AG09319 (cell line): ENCODE results near the gene CKB.

ENCODE experiments used
- DNase-seq: peaks from one replicate; pipeline ENCODE4 v3.0.0-alpha.2; 2010; ENCODE audit warnings: low read depth; ENCODE audit errors: extremely low read depth
- TF ChIP-seq, protein P1 (sequence below): IDR thresholded peaks from 2 replicates; pipeline ENCODE4 v1.5.1; 2011; ENCODE audit warnings: low read depth, mild to moderate bottlenecking, inconsistent platforms, low read length, moderate library complexity

Gene CKB

DNA sequence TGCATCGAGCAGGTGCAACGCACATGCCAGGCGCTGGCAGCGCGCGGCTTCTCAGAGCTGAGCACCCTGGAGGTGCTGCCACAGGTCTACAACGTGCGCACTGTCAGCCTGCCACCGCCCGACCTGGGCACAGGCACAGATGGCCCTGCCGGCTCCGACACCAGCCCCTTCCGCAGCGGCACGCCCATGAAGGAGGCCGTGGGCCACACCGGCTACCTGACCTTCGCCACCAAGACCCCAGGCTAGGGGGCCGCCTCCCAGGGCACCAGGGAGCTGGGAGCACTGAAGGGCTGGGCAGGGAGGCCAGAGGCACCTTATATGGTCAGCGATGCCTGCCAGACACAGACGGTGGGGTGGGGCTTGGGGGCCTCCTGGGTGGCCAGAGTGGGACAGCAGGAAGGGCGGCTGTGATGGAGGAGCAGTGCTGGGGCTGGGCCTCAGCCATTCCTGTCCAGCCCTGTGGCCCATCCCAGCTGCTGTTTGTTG, 12.0 kb upstream of the CKB start:
- DNase-seq: no peak
- TF ChIP-seq, protein P1, sequence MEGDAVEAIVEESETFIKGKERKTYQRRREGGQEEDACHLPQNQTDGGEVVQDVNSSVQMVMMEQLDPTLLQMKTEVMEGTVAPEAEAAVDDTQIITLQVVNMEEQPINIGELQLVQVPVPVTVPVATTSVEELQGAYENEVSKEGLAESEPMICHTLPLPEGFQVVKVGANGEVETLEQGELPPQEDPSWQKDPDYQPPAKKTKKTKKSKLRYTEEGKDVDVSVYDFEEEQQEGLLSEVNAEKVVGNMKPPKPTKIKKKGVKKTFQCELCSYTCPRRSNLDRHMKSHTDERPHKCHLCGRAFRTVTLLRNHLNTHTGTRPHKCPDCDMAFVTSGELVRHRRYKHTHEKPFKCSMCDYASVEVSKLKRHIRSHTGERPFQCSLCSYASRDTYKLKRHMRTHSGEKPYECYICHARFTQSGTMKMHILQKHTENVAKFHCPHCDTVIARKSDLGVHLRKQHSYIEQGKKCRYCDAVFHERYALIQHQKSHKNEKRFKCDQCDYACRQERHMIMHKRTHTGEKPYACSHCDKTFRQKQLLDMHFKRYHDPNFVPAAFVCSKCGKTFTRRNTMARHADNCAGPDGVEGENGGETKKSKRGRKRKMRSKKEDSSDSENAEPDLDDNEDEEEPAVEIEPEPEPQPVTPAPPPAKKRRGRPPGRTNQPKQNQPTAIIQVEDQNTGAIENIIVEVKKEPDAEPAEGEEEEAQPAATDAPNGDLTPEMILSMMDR: no peak

DNA sequence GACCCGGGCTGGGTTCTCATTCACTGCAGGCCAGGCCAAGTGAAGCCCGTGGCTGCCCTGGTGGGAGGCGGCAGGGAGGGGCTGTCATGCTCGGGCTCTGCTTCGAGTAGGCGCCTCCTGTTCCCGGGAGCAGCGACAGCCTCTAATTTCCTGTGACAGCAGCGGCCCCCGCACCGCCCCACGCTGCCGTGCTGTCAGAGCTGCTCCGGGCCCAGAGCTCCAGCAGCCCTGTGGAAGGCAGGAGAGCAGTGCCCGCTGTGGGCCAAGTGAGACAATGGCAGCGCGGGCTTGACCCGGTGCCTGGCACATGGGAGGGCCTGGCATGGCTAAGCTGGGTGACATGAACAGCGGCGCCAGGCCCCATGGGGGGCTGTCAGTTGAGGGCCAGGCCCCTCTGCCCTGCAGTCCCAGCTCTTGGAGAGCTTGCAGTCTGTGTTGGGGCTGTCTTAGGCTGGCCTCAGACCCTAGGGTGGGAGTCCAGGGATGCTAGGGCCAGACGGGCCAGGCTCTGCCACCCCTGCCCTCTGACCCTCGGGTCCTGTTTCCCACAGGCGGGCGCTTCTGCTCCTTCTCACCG, 11.5 kb upstream of the CKB start:
- TF ChIP-seq, protein P1: no peak
- DNase-seq: no peak

DNA sequence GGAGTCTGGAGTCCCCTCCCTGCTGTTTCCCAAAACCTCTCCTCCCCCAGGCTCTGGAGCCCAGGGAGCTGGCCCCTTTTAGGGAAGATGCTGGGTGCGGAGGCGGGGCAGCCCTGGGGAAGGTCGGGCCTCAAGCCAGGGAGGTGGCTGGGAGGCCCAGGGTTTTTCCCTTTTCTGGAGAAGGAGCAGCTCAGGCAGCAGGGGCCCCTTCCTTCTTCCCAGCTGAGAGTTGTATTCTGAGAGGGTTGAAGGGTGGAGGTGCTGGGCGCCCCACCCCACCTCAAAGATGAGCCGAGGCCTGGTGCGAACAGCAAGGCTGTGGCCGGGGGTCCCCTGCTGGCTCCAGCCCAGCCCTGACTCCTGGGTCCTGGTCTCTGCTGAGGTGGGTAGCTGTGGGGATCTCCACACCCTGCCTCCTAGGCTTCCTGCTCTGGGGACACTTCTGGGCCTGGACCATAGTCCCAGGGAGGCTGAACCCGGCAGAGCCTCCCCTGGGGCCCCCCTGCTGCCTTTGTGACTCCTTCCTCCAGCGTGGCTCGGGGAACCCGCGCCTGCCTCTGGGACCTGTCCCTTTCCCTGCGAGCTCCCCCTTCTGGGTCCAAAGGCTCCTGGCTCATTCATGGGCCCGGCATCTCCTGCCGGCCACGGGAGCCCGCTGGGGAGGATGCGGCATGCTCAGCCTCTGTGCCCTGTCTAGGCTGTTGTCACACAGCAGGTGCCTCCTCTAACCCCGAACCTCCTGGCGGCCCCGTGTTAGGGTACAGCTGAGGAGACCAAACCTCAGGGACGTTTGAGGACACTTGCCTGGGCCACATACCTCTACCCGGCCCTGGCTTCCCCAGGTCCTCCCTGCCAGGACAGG, 10.7 kb upstream of the CKB start:
- DNase-seq: no peak
- TF ChIP-seq, protein P1: no peak

DNA sequence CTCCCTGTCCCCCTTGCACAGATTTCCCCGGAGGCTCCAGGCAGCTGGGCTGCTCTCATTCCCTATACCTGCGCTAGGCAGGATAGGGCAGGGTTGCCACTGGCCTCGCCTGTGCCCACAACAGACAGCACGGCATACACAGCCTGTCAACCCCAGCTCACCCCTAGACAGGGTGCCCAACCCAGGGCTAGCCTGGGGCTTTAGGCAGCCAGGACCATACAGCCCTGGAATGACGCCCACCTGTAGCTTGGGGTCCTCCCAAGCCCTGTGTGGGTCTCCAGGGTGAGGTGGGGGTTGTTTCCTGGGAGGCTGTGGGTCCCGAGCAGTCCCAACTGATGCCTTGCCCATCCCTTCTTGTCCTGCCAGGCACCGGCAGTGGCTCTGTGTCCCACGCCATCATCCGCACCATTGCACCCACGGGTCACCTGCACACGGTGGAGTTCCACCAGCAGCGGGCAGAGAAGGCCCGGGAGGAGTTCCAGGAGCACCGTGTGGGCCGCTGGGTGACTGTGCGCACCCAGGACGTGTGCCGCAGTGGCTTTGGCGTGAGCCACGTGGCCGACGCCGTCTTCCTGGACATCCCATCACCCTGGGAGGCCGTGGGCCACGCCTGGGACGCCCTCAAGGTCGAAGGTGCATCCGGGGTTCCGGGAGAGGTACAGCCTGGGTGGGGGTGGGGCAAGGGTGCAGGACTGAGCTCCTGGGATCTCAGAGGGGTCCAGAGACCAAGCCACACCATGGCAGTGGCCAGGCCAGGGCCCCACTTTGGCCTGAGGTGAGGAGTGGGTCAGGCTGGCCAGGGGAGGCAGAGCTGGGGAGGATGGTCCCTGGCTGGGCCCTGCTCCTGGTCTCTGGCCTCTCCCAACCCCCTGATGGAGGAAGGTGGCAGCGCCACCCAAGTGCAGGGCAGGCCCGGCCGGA, 9.8 kb upstream of the CKB start:
- DNase-seq: no peak
- TF ChIP-seq, protein P1: no peak

DNA sequence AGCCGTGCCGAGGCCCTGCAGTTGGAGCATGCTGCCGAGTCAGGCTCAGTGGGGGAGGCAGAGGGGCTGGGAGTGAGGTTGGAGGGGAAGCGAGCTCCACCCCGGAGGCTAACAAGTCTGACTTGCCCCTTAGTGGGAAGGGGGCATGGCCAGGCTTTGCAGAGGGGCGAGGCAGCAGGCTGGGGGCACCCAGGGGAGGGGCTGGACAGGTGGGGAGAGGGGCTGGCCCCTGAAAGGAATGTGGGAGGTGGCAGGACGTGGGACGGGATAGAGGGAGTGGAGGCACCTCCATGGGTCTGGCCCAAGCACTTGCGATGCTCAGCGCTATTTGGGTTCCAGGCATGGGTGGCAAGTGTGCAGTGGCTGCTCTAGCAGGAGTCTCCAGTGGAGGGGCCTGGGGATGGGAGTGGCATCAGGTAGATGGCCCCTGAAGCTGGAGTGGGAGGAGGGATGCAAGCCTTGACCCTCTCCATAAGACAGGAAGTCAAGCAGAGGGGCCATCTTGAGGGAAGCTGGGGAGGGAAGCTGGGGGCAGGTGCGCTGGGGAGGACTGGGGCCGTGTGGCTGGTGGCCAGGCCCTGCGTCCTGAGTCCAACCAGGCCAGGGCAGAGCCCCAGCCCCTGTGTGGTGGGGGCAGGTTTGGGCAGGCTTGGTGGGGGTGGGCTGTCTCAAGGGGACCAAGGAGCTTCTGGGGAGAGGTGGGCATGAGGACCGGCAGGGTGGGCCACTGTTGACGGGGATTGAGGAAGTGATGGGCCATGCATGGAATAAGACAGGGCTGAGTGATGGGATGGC, 9.0 kb upstream of the CKB start:
- no peak for DNase-seq
- TF ChIP-seq, protein P1: no peak

DNA sequence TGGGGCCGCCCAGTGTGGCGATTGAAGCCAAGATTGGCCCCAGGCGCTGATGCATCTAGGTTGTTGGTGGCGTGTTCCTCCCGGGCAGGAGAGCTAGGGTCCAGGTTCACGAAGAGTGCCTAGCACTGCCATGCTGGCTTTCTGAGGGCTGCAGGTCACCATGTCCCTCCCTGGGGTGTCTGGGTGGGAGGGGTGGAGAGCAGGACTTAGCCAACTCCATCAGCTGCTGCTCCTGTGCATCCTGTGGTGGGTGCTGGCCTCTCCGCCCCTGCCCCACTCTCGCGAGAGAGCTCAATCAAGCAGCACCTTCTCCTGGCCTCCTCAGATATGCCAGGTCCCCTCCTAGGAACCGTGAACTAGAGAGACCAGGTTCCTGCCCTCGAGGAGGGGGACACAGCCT, 8.2 kb upstream of the CKB start:
- DNase-seq: no peak
- TF ChIP-seq, protein P1: no peak
